ENCODE measurements around the gene CCDC138.

Gene CCDC138

DNA sequence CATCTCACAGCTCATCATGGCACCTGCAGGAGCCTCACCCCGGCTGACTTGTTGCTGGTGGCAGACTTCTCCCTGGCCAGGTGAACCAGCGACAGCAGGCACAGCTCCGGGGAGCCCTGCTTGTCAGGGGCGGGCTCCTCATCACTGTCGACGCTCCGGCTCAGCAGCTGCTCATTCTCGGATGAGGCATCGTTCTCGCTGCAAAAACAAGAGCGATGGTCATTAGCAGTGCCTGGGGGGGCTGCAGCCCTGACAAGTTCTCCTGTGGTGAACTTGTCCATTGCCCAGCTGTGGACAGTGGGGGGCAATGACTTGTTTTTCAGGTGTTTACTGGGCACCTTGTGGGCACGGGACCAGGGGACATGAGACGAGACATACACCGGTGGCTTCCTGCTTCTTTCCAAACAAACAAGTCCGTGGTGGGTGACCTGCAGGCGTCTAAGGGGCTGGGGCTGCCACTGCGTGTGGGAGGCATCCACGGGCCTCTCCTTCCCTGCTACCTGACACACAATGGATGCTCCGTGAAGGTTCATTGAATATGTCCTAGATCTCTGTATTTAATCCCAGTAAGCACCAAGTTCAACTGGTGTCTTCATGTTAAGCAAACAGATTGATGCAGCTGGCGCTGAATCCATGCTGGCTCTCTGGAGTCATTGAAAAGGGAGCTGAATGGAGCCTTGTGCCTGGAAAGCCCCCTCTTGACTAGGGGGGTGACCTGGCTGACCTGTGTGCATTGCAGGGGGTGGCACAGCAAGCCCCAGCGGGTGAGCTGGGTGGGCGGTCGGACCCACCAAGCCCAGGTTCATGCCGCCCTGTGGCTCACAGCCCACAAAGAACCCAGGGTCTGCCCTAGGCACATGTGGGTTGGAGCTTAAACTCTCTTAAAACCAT lies 121.5 kb downstream of the CCDC138 start:
- Histone ChIP-seq H3K23ac (ENCODE audit: low read length in 2 of 2) (no peak overlapping the region), H3K4me3 (ENCODE audit: insufficient read depth in 1 of 2, low read depth in 1 of 2, low read length in 2 of 2) (no peak overlapping the region), H3K9me3 (ENCODE audit: control insufficient read depth, low read length) (no peaks in the 10 kb centered on the region), H4K8ac (ENCODE audit: low read length) (no peak overlapping the region), H3K9ac (ENCODE audit: low read length) (no peak overlapping the region), H2BK120ac (ENCODE audit: low read depth, low read length) (no peak overlapping the region), H3K4me2 (ENCODE audit: low read length, poor library complexity, severe bottlenecking) (no peak overlapping the region), H2AFZ (ENCODE audit: low read depth, low read length) (no peak overlapping the region), H3K27ac (ENCODE audit: low read length, poor library complexity, severe bottlenecking) (no peak overlapping the region), H4K91ac (ENCODE audit: low read length) (no peak overlapping the region), H2BK5ac (ENCODE audit: low read depth, low read length, poor library complexity, severe bottlenecking) (no peak overlapping the region), H3K18ac (ENCODE audit: low read depth in 1 of 2, low read length in 2 of 2) (no peak overlapping the region), H2AK5ac (ENCODE audit: low read length, severe bottlenecking) (no peak overlapping the region), H3K27me3 (ENCODE audit: control insufficient read depth in 1 of 2, insufficient read depth in 1 of 2, low read length in 2 of 2) (peaks cover 44 to 73% of the 10 kb centered on the region in 2 experiments), H3K14ac (ENCODE audit: low read length in 2 of 2) (peak overlapping the region in 1 of 2 experiments; percentile 51), H2BK15ac (ENCODE audit: low read depth, poor library complexity, severe bottlenecking) (no peak overlapping the region), H3K4me1 (ENCODE audit: control insufficient read depth, insufficient read depth, low read depth, low read length) (no peaks in the 10 kb centered on the region), H3K36me3 (ENCODE audit: control insufficient read depth in 1 of 2, insufficient read depth in 2 of 2, low read depth in 1 of 2, low read length in 2 of 2) (no peaks in the 10 kb centered on the region), H3K4ac (ENCODE audit: low read depth in 1 of 2, low read length in 2 of 2) (no peak overlapping the region), H2BK12ac (ENCODE audit: low read length in 2 of 2) (no peak overlapping the region), H3K79me1 (replicated peaks; ENCODE audit: low read length, poor library complexity, severe bottlenecking) (no peaks in the 10 kb centered on the region)
- DNase-seq, result no peak
- 91% methylated on average over 23 of the region's 24 CpGs for WGBS

DNA sequence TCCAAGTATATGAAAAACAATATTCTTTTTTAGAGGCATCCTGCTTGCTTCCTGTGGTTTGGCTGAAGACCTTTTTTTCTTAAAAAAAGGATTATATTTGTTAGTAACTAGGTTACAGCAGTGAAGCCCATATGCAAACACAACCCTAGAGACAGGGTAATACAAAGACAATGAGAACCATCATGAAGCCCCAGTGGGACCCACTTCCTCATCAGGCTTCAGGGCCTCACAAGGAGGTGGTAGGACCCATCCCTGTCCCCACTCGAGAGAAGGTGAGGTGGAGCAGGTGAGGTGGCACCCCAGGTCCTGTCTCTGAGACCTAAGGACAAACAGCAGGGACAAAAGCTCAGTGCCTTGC lies 122.1 kb downstream of the CCDC138 start:
- no peak overlapping the region for H3K4ac ChIP-seq (ENCODE audit: low read depth in 1 of 2, low read length in 2 of 2)
- WGBS, result 96% methylated on average over 1 of the region's 1 CpG
- H2BK15ac ChIP-seq (ENCODE audit: low read depth, poor library complexity, severe bottlenecking), result no peak overlapping the region
- H4K8ac ChIP-seq (ENCODE audit: low read length), result no peak overlapping the region
- no peak overlapping the region for H3K14ac ChIP-seq (ENCODE audit: low read length in 2 of 2)
- H4K91ac ChIP-seq (ENCODE audit: low read length), result no peak overlapping the region
- H3K36me3 ChIP-seq (ENCODE audit: control insufficient read depth in 1 of 2, insufficient read depth in 2 of 2, low read depth in 1 of 2, low read length in 2 of 2), result no peaks in the 10 kb centered on the region
- no peaks in the 10 kb centered on the region for H3K9me3 ChIP-seq (ENCODE audit: control insufficient read depth, low read length)
- H3K27me3 ChIP-seq (ENCODE audit: control insufficient read depth in 1 of 2, insufficient read depth in 1 of 2, low read length in 2 of 2), result peaks cover 44 to 69% of the 10 kb centered on the region in 2 experiments
- H3K18ac ChIP-seq (ENCODE audit: low read depth in 1 of 2, low read length in 2 of 2), result no peak overlapping the region
- no peak overlapping the region for H3K9ac ChIP-seq (ENCODE audit: low read length)
- no peak overlapping the region for H3K4me2 ChIP-seq (ENCODE audit: low read length, poor library complexity, severe bottlenecking)
- H3K4me3 ChIP-seq (ENCODE audit: insufficient read depth in 1 of 2, low read depth in 1 of 2, low read length in 2 of 2), result no peak overlapping the region
- H3K79me1 ChIP-seq (replicated peaks; ENCODE audit: low read length, poor library complexity, severe bottlenecking), result no peaks in the 10 kb centered on the region
- no peak overlapping the region for H3K23ac ChIP-seq (ENCODE audit: low read length in 2 of 2)
- H2BK120ac ChIP-seq (ENCODE audit: low read depth, low read length), result no peak overlapping the region
- no peak for DNase-seq
- H2BK12ac ChIP-seq (ENCODE audit: low read length in 2 of 2), result no peak overlapping the region
- H2AFZ ChIP-seq (ENCODE audit: low read depth, low read length), result no peak overlapping the region
- no peak overlapping the region for H2AK5ac ChIP-seq (ENCODE audit: low read length, severe bottlenecking)
- no peaks in the 10 kb centered on the region for H3K4me1 ChIP-seq (ENCODE audit: control insufficient read depth, insufficient read depth, low read depth, low read length)
- H2BK5ac ChIP-seq (ENCODE audit: low read depth, low read length, poor library complexity, severe bottlenecking), result no peak overlapping the region
- H3K27ac ChIP-seq (ENCODE audit: low read length, poor library complexity, severe bottlenecking), result no peak overlapping the region

DNA sequence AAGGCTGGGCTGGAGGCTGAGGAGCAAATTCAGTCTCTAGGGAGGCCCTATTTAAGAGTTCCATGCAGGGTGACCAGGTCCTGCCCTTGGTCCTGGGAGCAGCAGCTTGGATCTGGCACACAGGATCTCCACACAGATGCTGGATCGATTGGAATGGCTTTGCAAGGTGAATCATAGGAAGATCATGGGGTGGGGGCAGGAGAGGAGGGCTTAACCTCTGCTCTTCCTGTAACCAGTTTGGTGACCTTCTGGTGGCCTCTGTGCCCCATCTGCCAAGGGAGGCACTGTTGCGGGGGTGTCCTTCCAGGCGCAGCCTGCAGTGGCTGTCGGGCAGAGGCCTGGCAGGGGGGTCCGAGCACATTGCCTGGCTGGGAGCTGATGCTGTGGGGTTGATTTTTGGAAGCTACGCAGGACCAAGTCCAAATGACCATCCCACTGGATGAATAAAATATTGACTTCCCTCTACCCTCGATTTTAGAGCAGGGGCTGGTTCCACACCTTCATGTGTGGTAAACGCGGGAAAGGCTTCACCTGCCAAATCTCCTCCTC lies 122.8 kb downstream of the CCDC138 start:
- Histone ChIP-seq H3K4me2 (ENCODE audit: low read length, poor library complexity, severe bottlenecking) (no peak overlapping the region), H2BK5ac (ENCODE audit: low read depth, low read length, poor library complexity, severe bottlenecking) (no peak overlapping the region), H4K91ac (ENCODE audit: low read length) (no peak overlapping the region), H2AK5ac (ENCODE audit: low read length, severe bottlenecking) (no peak overlapping the region), H3K36me3 (ENCODE audit: control insufficient read depth in 1 of 2, insufficient read depth in 2 of 2, low read depth in 1 of 2, low read length in 2 of 2) (no peaks in the 10 kb centered on the region), H2BK15ac (ENCODE audit: low read depth, poor library complexity, severe bottlenecking) (no peak overlapping the region), H3K23ac (ENCODE audit: low read length in 2 of 2) (no peak overlapping the region), H2BK12ac (ENCODE audit: low read length in 2 of 2) (no peak overlapping the region), H2AFZ (ENCODE audit: low read depth, low read length) (no peak overlapping the region), H3K4ac (ENCODE audit: low read depth in 1 of 2, low read length in 2 of 2) (no peak overlapping the region), H2BK120ac (ENCODE audit: low read depth, low read length) (no peak overlapping the region), H3K14ac (ENCODE audit: low read length in 2 of 2) (no peak overlapping the region), H3K9ac (ENCODE audit: low read length) (no peak overlapping the region), H3K4me3 (ENCODE audit: insufficient read depth in 1 of 2, low read depth in 1 of 2, low read length in 2 of 2) (no peak overlapping the region), H3K27me3 (ENCODE audit: control insufficient read depth in 1 of 2, insufficient read depth in 1 of 2, low read length in 2 of 2) (peaks cover 44 to 64% of the 10 kb centered on the region in 2 experiments), H3K4me1 (ENCODE audit: control insufficient read depth, insufficient read depth, low read depth, low read length) (no peaks in the 10 kb centered on the region), H3K18ac (ENCODE audit: low read depth in 1 of 2, low read length in 2 of 2) (no peak overlapping the region), H3K79me1 (replicated peaks; ENCODE audit: low read length, poor library complexity, severe bottlenecking) (no peaks in the 10 kb centered on the region), H3K9me3 (ENCODE audit: control insufficient read depth, low read length) (no peaks in the 10 kb centered on the region), H4K8ac (ENCODE audit: low read length) (no peak overlapping the region), H3K27ac (ENCODE audit: low read length, poor library complexity, severe bottlenecking) (no peak overlapping the region)
- WGBS, result 76% methylated on average over 9 of the region's 9 CpGs
- no peak for DNase-seq

GRCh38 chr2:108910011-108910431 lies 123.5 kb downstream of the CCDC138 start:
- WGBS, result 93% methylated on average over 12 of the region's 12 CpGs
- no peak overlapping the region for H2BK12ac ChIP-seq (ENCODE audit: low read length in 2 of 2)

More at GRCh38 chr2:108910011-108910431, 123.5 kb downstream of the CCDC138 start:
- Histone ChIP-seq H3K23ac (ENCODE audit: low read length in 2 of 2) (no peak overlapping the region), H2AK5ac (ENCODE audit: low read length, severe bottlenecking) (no peak overlapping the region), H3K27ac (ENCODE audit: low read length, poor library complexity, severe bottlenecking) (no peak overlapping the region), H4K8ac (ENCODE audit: low read length) (no peak overlapping the region), H3K9me3 (ENCODE audit: control insufficient read depth, low read length) (no peaks in the 10 kb centered on the region), H4K91ac (ENCODE audit: low read length) (no peak overlapping the region), H2AFZ (ENCODE audit: low read depth, low read length) (no peak overlapping the region), H2BK5ac (ENCODE audit: low read depth, low read length, poor library complexity, severe bottlenecking) (no peak overlapping the region), H3K18ac (ENCODE audit: low read depth in 1 of 2, low read length in 2 of 2) (no peak overlapping the region), H3K27me3 (ENCODE audit: control insufficient read depth in 1 of 2, insufficient read depth in 1 of 2, low read length in 2 of 2) (peaks cover 44 to 69% of the 10 kb centered on the region in 2 experiments), H3K79me1 (replicated peaks; ENCODE audit: low read length, poor library complexity, severe bottlenecking) (no peaks in the 10 kb centered on the region), H2BK120ac (ENCODE audit: low read depth, low read length) (no peak overlapping the region), H3K4ac (ENCODE audit: low read depth in 1 of 2, low read length in 2 of 2) (no peak overlapping the region), H3K9ac (ENCODE audit: low read length) (no peak overlapping the region), H3K4me3 (ENCODE audit: insufficient read depth in 1 of 2, low read depth in 1 of 2, low read length in 2 of 2) (no peak overlapping the region), H3K4me2 (ENCODE audit: low read length, poor library complexity, severe bottlenecking) (no peak overlapping the region), H3K4me1 (ENCODE audit: control insufficient read depth, insufficient read depth, low read depth, low read length) (no peaks in the 10 kb centered on the region), H3K14ac (ENCODE audit: low read length in 2 of 2) (peak overlapping the region in 1 of 2 experiments; percentile 35), H3K36me3 (ENCODE audit: control insufficient read depth in 1 of 2, insufficient read depth in 2 of 2, low read depth in 1 of 2, low read length in 2 of 2) (no peaks in the 10 kb centered on the region), H2BK15ac (ENCODE audit: low read depth, poor library complexity, severe bottlenecking) (no peak overlapping the region)
- DNase-seq, result no peak
